IPS-20b (cell line): ENCODE data around the gene MRPL49.

Source experiments
- H3K27ac ChIP-seq: one replicate; pipeline ENCODE4 v1.5.1; 2013; ENCODE audit warnings: low read length
- H3K27me3 ChIP-seq: 2 replicates; pipeline ENCODE4 v1.6.1; 2013; ENCODE audit warnings: mild to moderate bottlenecking, low read length, inconsistent platforms; ENCODE audit not compliant: insufficient read depth
- H3K36me3 ChIP-seq: 2 replicates; pipeline ENCODE4 v1.6.1; 2013; ENCODE audit warnings: low read depth, mild to moderate bottlenecking, inconsistent platforms, low read length, moderate library complexity; ENCODE audit not compliant: insufficient read depth
- H3K4me1 ChIP-seq: 2 replicates; pipeline ENCODE4 v1.6.1; 2013; ENCODE audit warnings: mild to moderate bottlenecking, control low read depth, inconsistent platforms, low read length, moderate library complexity; ENCODE audit not compliant: insufficient read depth
- H3K4me3 ChIP-seq: 2 replicates; pipeline ENCODE4 v1.5.1; 2013; ENCODE audit warnings: mild to moderate bottlenecking, low read length, inconsistent platforms
- H3K9ac ChIP-seq: 2 replicates; pipeline ENCODE4 v1.6.1; 2013; ENCODE audit warnings: low read depth, mild to moderate bottlenecking, inconsistent platforms, low read length, moderate library complexity
- H3K9me3 ChIP-seq: 2 replicates; pipeline ENCODE4 v1.6.1; 2013; ENCODE audit warnings: mild to moderate bottlenecking, low read depth, low read length, inconsistent platforms; ENCODE audit not compliant: insufficient read depth

MRPL49 gene

DNA sequence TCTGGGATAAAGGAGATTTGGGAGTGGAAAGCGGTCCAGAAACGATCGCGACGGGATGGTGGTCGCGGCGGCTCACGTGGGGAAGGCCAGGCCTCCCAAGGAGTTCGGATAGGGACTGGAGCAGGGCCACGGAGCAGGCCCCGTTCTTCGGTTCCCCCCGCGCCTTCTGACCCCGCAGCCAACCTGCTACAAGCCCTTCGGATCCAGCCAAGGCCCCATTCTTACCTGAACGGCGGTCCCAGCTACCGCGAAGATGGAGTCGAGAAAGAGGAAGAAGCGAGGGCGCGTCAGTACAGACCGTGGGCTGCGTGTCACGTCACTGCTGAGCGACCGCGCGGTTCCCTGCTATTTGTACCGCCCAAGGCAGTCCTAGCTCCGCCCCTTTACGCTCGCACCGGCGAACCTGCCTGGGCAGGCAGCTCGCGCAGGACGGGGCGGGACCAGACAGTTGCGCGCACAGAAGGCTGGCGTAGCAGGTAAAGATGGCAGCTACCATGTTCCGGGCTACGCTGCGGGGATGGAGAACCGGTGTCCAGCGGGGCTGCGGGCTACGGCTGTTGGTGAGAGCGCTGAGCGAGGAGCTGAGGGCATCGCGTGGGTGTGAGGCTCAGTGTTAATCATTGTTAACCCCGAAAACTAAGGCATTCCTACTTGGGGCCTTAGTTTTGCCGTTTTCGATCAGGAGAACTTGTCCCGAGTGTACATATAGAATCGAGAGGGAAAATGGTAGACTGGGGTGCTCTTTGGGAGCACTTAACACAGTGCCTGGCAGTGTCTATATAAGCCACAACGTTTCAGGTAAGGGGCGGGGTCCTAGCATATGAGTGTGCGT lies at the start of gene MRPL49, which contains the start of gene FAU:
Gene MRPL49 (plus strand): TSS at position 457 of the 832 bp plus-strand sequence. CDS start 26 bp downstream, at position 483.
Gene FAU (minus strand): TSS at position 270 of the 832 bp plus-strand sequence. CDS start 321 bp downstream, outside the sequence.
- H3K4me3 ChIP-seq = peak within 1 kb of the TSS; percentile 88
- H3K9me3 ChIP-seq = no peaks in the 10 kb centered on the region
- H3K27ac ChIP-seq = peak within 1 kb of the TSS; percentile 90
- no peaks in the 10 kb centered on the region for H3K27me3 ChIP-seq
- peak within 1 kb of the TSS; percentile 90 for H3K9ac ChIP-seq
- H3K4me1 ChIP-seq = 0 out of 2 replicates have a peak, but pooled peaks cover 3% of the 10 kb centered on the region
- H3K36me3 ChIP-seq = peaks cover 66% of the 10 kb centered on the region

GRCh38 chr11:65072631-65072966 lies 49.5 kb upstream of the MRPL49 start:
- no peaks in the 10 kb centered on the region; the same call in 1 of the 2 replicates for H3K4me1 ChIP-seq
- no peaks in the 10 kb centered on the region for H3K27me3 ChIP-seq
- H3K27ac ChIP-seq = no peak overlapping the region
- no peak overlapping the region for H3K4me3 ChIP-seq
- H3K9ac ChIP-seq = no peak overlapping the region
- peaks cover 21% of the 10 kb centered on the region for H3K36me3 ChIP-seq
- no peaks in the 10 kb centered on the region for H3K9me3 ChIP-seq

DNA sequence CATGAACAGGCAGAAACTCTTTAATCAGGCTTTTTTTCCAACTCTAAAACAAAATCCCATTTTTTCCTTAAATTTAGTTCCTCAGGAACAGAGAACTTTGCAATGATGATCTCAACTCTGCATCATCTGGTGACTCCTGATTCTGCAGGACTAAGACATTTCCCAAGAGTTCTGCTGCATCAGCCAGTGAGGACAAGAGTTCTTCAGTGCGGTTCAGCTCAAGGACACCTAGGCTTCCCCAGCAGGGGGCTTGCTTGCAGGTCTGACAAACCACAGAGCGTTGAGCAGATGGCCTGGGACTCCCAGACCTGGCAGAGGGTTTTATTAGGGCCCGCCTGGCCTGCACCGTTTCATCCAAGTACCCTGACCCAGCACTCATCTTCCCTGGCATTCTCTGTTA lies 44.7 kb upstream of the MRPL49 start:
- Histone ChIP-seq H3K27me3 (no peaks in the 10 kb centered on the region), H3K9ac (no peak overlapping the region), H3K9me3 (no peaks in the 10 kb centered on the region), H3K4me1 (no peaks in the 10 kb centered on the region), H3K27ac (no peak overlapping the region), H3K36me3 (peaks cover 66% of the 10 kb centered on the region), H3K4me3 (no peak overlapping the region)

- Histone ChIP-seq H3K4me3 (no peak overlapping the region), H3K9me3 (no peaks in the 10 kb centered on the region), H3K9ac (no peak overlapping the region), H3K27me3 (no peaks in the 10 kb centered on the region), H3K4me1 (peaks cover 6% of the 10 kb centered on the region), H3K36me3 (peaks cover 71% of the 10 kb centered on the region), H3K27ac (no peak overlapping the region)
Observed at GRCh38 chr11:65078151-65078550, 44.0 kb upstream of the MRPL49 start.

DNA sequence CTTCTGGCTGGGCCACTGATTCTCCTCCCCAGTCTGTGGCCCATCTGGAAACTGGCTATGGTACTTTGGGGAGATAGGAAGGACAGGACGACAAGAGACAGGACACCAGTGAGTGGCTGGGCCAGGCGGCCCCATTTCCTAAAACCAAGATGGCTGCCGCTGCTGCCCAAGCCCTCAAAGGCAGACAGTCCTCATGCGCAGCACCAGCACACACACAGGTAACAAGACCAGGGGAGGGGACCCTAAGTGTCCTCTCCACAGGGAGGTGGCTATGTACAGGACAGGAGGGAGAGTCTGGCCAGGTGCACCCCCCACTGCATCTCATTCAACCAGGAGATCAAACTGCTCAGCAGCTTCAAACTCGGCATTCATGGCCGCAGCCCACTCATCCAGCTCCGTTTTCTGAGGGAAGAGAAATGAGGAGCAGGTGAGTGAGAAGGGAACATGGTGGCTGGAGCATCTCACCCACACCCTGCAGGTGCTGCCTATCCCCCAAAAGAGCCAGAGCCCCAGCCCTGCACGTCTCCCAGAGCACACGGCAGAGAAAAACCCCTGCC lies 43.3 kb upstream of the MRPL49 start:
- H3K27ac ChIP-seq = no peak overlapping the region

GRCh38 chr11:65083134-65083833 lies 38.8 kb upstream of the MRPL49 start:
- peak overlapping the region; percentile 97 for H3K4me3 ChIP-seq
- H3K4me1 ChIP-seq = peaks cover 10% of the 10 kb centered on the region
- H3K9me3 ChIP-seq = no peaks in the 10 kb centered on the region
- H3K9ac ChIP-seq = peak overlapping the region; percentile 99
- H3K36me3 ChIP-seq = peaks cover 67% of the 10 kb centered on the region
- H3K27me3 ChIP-seq = no peaks in the 10 kb centered on the region
- H3K27ac ChIP-seq = peak overlapping the region; percentile 75

More for the DNA sequence above, 43.3 kb upstream of the MRPL49 start:
- no peaks in the 10 kb centered on the region for H3K9me3 ChIP-seq
- peaks cover 6% of the 10 kb centered on the region for H3K4me1 ChIP-seq
- H3K36me3 ChIP-seq = peaks cover 71% of the 10 kb centered on the region
- no peak overlapping the region for H3K4me3 ChIP-seq
- no peaks in the 10 kb centered on the region for H3K27me3 ChIP-seq
- no peak overlapping the region for H3K9ac ChIP-seq

DNA sequence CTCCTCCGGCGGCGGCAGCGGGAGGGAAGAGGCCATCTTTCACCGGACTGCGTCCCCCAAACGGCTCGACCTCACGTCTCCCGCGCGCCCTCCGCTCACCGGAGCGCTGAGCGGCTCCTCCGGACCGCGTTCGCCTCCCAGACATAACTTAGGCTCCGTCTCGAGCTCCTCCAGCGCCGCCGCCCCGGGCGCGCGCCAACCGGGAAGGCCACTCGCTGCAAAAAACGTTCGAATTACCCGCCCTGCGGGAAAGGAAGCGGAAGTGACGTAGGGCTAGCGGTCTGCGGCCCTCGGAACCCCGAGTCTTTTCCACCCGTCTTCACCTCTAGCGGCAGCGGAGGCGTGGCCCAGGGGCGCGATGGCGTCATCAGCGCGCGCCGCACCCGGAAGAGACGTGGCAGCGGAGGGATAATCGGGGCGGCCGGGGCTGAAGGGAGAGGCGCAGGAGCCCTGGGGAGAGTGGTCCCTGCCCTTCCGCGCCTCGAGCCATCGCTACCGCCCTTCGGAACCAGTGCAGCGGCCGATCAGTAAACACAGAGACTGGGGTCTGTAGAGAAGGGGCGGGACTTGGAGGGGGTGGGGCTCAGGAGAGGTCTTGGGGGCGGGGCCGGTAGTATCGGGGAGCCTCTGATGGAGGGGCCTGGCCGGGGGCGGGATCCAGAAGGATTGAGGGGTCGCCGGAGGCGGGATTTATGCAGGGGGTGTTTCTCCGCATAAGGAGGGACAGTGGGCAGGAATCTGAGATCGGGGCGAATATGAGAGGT lies 38.1 kb upstream of the MRPL49 start, which contains the start of the genes CDCA5 and ZFPL1:
Gene CDCA5 (minus strand): TSS at position 207 of the 764 bp plus-strand sequence. CDS start 62 bp downstream, at position 145.
Gene ZFPL1 (plus strand): TSS at position 389 of the 764 bp plus-strand sequence. CDS start 477 bp downstream, outside the sequence.
- Histone ChIP-seq H3K27ac (peak within 1 kb of the TSS; percentile 86), H3K9me3 (no peaks in the 10 kb centered on the region), H3K9ac (peak within 1 kb of the TSS; percentile 99), H3K36me3 (peaks cover 64% of the 10 kb centered on the region), H3K4me1 (peaks cover 10% of the 10 kb centered on the region), H3K4me3 (peak within 1 kb of the TSS; percentile 97), H3K27me3 (no peaks in the 10 kb centered on the region)

DNA sequence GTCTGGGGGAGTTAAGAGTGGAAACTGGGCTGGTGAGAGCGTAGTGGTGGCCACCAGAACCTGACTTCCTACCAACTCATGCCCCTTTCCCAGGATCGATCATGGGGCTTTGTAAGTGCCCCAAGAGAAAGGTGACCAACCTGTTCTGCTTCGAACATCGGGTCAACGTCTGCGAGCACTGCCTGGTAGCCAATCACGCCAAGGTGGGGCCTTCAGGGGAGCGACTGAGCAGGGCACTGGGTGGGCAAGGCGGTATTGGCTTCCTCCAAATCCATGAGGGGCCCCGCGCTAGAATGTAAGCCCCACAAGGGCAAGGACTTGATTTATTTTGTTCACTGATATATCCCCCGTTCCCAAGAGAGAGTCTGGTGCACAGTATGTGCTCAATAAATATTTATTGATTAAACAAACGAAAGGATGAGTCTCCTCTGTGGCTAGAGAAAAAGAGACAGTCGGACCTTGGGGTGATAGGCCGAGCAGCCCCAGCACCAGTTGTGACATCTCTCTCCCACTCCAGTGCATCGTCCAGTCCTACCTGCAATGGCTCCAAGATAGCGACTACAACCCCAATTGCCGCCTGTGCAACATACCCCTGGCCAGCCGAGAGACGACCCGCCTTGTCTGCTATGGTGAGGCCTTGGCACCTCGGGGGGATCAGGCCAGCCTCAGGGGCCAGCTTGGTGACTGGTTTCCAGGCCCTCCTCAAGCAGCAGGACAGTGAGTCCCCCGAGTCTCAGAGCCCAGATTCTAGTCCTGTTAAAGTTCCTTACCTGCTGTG lies 37.3 kb upstream of the MRPL49 start:
- peak overlapping the region; percentile 86 for H3K27ac ChIP-seq
- no peaks in the 10 kb centered on the region for H3K9me3 ChIP-seq
- peak overlapping the region; percentile 97 for H3K4me3 ChIP-seq
- peaks cover 59% of the 10 kb centered on the region for H3K36me3 ChIP-seq
- peaks cover 10% of the 10 kb centered on the region for H3K4me1 ChIP-seq
- peak overlapping the region; percentile 99 for H3K9ac ChIP-seq
- H3K27me3 ChIP-seq = no peaks in the 10 kb centered on the region

- H3K4me1 ChIP-seq = peaks cover 10% of the 10 kb centered on the region
- H3K27me3 ChIP-seq = no peaks in the 10 kb centered on the region
- H3K27ac ChIP-seq = no peak overlapping the region
- H3K9me3 ChIP-seq = no peaks in the 10 kb centered on the region
- H3K9ac ChIP-seq = 0 out of 2 replicates have a peak overlapping the region, but pooled peaks have one; percentile 99
- peaks cover 54% of the 10 kb centered on the region for H3K36me3 ChIP-seq
- peak overlapping the region; percentile 97; the same call in 1 of the 2 replicates for H3K4me3 ChIP-seq
Observed at GRCh38 chr11:65085446-65085845, 36.7 kb upstream of the MRPL49 start.

DNA sequence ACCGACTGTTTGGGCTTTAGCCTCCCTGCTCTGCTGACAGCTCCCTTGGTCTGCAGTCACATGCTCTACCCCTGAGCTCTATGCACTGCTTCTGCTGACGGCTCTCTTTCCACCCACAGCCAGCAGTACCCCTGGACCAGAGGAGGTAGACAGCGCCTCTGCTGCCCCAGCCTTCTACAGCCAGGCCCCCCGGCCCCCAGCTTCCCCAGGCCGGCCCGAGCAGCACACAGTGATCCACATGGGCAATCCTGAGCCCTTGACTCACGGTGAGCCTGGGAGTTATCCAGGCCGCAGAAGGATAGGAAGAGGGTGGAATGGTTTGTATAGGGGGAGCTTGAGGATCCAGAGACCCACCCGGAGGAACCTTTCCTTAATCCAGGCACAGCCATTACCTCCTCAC lies 35.3 kb upstream of the MRPL49 start:
- no peak overlapping the region for H3K9ac ChIP-seq
- H3K9me3 ChIP-seq = no peaks in the 10 kb centered on the region
- H3K4me3 ChIP-seq = no peak overlapping the region
- H3K4me1 ChIP-seq = peaks cover 10% of the 10 kb centered on the region
- H3K36me3 ChIP-seq = peaks cover 40% of the 10 kb centered on the region
- H3K27me3 ChIP-seq = no peaks in the 10 kb centered on the region
- H3K27ac ChIP-seq = no peak overlapping the region
